NCI-H1417 treated with DMSO at 0.1 percent for 48 hours (cell line): ENCODE measurements around the gene PRODH2.
"Not testable (repeated sequence)": the region's sequence is repeated elsewhere in the genome, so short reads cannot be mapped to it uniquely, and the experiment has no call there.

ENCODE experiments used
- DNase-seq: peaks from one replicate; lab custom pipeline; 2025; lab: John Stamatoyannopoulos, UW

PRODH2 gene

GRCh38 chr19:35781650-35782049 lies 31.0 kb downstream of the PRODH2 start:
- DNase-seq = no peak

GRCh38 chr19:35780717-35781116 lies 31.9 kb downstream of the PRODH2 start:
- no peak for DNase-seq

GRCh38 chr19:35780058-35780457 lies 32.6 kb downstream of the PRODH2 start:
- DNase-seq = no peak

- no peak for DNase-seq
Measured at GRCh38 chr19:35779033-35779432, 33.6 kb downstream of the PRODH2 start.

GRCh38 chr19:35777961-35778360 lies 34.7 kb downstream of the PRODH2 start:
- no peak for DNase-seq

- no peak for DNase-seq
Measured at GRCh38 chr19:35777086-35777841, 35.4 kb downstream of the PRODH2 start.

GRCh38 chr19:35776102-35776788 lies 36.4 kb downstream of the PRODH2 start:
- no peak for DNase-seq

GRCh38 chr19:35775298-35776101 lies 37.1 kb downstream of the PRODH2 start, which contains the start of gene ARHGAP33:
Gene ARHGAP33, plus strand, starts transcription at chr19:35775564. Its CDS starts 95 bp downstream, at chr19:35775659.
- DNase-seq = peak; percentile 80

GRCh38 chr19:35775046-35775297 lies 37.7 kb downstream of the PRODH2 start:
- no peak for DNase-seq

- no peak for DNase-seq
Measured at GRCh38 chr19:35774274-35775045, 38.2 kb downstream of the PRODH2 start.

- no peak for DNase-seq
Measured at GRCh38 chr19:35773020-35773806, 39.4 kb downstream of the PRODH2 start.

GRCh38 chr19:35772362-35772761 lies 40.3 kb downstream of the PRODH2 start:
- DNase-seq = not testable (repeated sequence)

GRCh38 chr19:35768082-35768421 lies 44.6 kb downstream of the PRODH2 start:
- no peak for DNase-seq

- DNase-seq = no peak
Measured at GRCh38 chr19:35767288-35768081, 45.2 kb downstream of the PRODH2 start.

GRCh38 chr19:35766571-35767104 lies 46.0 kb downstream of the PRODH2 start:
- no peak for DNase-seq

- DNase-seq = no peak
Measured at GRCh38 chr19:35764432-35765315, 48.0 kb downstream of the PRODH2 start.

- no peak for DNase-seq
Measured at GRCh38 chr19:35760711-35761349, 51.8 kb downstream of the PRODH2 start.

- no peak for DNase-seq
Measured at GRCh38 chr19:35759697-35760096, 52.9 kb downstream of the PRODH2 start.
